Sigmoid colon (tissue), 4 donors: ENCODE results near the gene INTS6L.

Source experiments
- EP300 ChIP-seq, 4 donors: sonication (generic); formaldehyde crosslinking; IDR thresholded peaks; one replicate each; pipeline ENCODE4 v1.6.1; 2017; ENCODE audit warnings: antibody characterized with exemption in 4 of 4
- TF ChIP-seq, protein P1 (sequence below), 4 experiments: fragments of 450-650 bp in 3 of 4; fragments of 200-600 bp in 1 of 4; IDR thresholded peaks; one replicate each; pipeline ENCODE4 v1.5.1; 2016 to 2019; ENCODE audit warnings: antibody characterized with exemption in 4 of 4, mild to moderate bottlenecking in 3 of 4, moderate library complexity in 2 of 4

DNA sequence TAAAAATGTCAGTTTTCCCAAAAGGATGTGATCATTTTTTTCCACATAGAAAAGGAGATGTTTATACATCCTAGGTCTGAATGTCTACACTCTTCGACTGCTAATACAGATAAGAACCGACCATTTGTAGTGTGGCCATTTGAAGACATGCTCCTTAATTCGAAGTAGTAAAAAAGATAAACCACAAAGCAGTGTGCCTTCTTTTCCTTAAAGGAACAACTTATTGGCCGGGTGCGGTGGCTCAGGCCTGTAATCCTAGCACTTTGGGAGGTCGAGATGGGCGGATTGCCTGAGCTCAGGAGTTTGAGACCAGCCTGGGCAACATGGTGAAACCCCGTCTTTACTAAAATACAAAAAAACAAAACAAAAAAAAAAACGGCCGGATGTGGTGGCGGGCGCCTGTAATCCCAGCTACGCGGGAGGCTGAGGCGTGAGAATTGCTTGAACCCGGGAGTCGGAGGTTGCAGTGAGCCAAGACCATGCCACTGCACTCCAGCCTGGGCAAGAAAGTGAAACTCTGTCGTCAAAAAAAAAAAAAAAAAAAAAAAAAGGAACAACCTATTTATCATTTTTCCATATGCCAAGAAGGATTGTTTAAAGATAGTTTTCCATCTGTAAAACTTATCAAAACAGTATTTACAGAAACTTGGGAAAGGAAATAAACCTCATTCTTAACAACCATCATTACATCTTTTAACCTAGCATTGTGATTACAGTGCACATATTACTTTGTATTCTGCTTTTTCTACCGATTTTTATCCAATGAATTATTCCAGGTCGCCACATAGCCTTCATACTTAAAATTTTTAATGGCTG lies 2.6 kb downstream of the INTS6L start:
- TF ChIP-seq, protein P1, sequence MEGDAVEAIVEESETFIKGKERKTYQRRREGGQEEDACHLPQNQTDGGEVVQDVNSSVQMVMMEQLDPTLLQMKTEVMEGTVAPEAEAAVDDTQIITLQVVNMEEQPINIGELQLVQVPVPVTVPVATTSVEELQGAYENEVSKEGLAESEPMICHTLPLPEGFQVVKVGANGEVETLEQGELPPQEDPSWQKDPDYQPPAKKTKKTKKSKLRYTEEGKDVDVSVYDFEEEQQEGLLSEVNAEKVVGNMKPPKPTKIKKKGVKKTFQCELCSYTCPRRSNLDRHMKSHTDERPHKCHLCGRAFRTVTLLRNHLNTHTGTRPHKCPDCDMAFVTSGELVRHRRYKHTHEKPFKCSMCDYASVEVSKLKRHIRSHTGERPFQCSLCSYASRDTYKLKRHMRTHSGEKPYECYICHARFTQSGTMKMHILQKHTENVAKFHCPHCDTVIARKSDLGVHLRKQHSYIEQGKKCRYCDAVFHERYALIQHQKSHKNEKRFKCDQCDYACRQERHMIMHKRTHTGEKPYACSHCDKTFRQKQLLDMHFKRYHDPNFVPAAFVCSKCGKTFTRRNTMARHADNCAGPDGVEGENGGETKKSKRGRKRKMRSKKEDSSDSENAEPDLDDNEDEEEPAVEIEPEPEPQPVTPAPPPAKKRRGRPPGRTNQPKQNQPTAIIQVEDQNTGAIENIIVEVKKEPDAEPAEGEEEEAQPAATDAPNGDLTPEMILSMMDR (IDR thresholded peaks at IDR 0.05) = no peak
- TF ChIP-seq EP300 (IDR thresholded peaks at IDR 0.05) = no peak
